Measurements from ENCODE around the gene CC2D2A. TPM values are rescaled to one million over a fixed set of nuclear protein-coding genes. Genes with fewer than 3 reads are reported as not detected.
A peak's percentile ranks its signal among the peaks of the same experiment; 100 is the strongest.

The CC2D2A gene
- total RNA-seq, 6 experiments from 2014 or later: 19.1 to 26.5 (median 21.8) TPM

- TF ChIP-seq CTCF (IDR thresholded peaks at IDR 0.05): no peak
- no peak for DNase-seq
- H3K4me3 Mint-ChIP-seq: no peak overlapping the region
- H3K27ac Mint-ChIP-seq: no peak overlapping the region
- peaks cover 9% of the 10 kb centered on the region; the same call in 1 of the 2 replicates for H3K27me3 Mint-ChIP-seq (ENCODE audit: insufficient read depth)
- no peaks in the 10 kb centered on the region for H3K9me3 Mint-ChIP-seq
- no peaks in the 10 kb centered on the region for H3K36me3 Mint-ChIP-seq (ENCODE audit: low read depth)
- H3K4me1 Mint-ChIP-seq (ENCODE audit: low read depth): peaks cover 17% of the 10 kb centered on the region
Measured at GRCh38 chr4:15466596-15466995, 3.1 kb upstream of the CC2D2A start.

GRCh38 chr4:15470128-15470475 lies 420 bp downstream of the CC2D2A start:
- H3K4me3 Mint-ChIP-seq: peak overlapping the region; percentile 95

GRCh38 chr4:15476396-15476795 lies 6.7 kb downstream of the CC2D2A start:
- no peak for DNase-seq
- no peaks in the 10 kb centered on the region for H3K27me3 Mint-ChIP-seq (ENCODE audit: insufficient read depth)
- H3K9me3 Mint-ChIP-seq: no peaks in the 10 kb centered on the region
- peaks cover 25% of the 10 kb centered on the region for H3K4me1 Mint-ChIP-seq (ENCODE audit: low read depth)
- TF ChIP-seq CTCF (IDR thresholded peaks at IDR 0.05): no peak
- H3K4me3 Mint-ChIP-seq: no peak overlapping the region
- H3K27ac Mint-ChIP-seq: no peak overlapping the region
- peaks cover 5% of the 10 kb centered on the region for H3K36me3 Mint-ChIP-seq (ENCODE audit: low read depth)

More at GRCh38 chr4:15470128-15470475, 420 bp downstream of the CC2D2A start:
- no peak for DNase-seq
- H3K4me1 Mint-ChIP-seq (ENCODE audit: low read depth): peaks cover 17% of the 10 kb centered on the region
- TF ChIP-seq CTCF (IDR thresholded peaks at IDR 0.05): no peak
- peak overlapping the region; percentile 88 for H3K27ac Mint-ChIP-seq
- peaks cover 4% of the 10 kb centered on the region; the same call in 1 of the 2 replicates for H3K27me3 Mint-ChIP-seq (ENCODE audit: insufficient read depth)
- H3K9me3 Mint-ChIP-seq: no peaks in the 10 kb centered on the region
- H3K36me3 Mint-ChIP-seq (ENCODE audit: low read depth): no peaks in the 10 kb centered on the region

GRCh38 chr4:15478724-15479088 lies 9.0 kb downstream of the CC2D2A start:
- peaks cover 22% of the 10 kb centered on the region for H3K36me3 Mint-ChIP-seq (ENCODE audit: low read depth)
- no peaks in the 10 kb centered on the region for H3K27me3 Mint-ChIP-seq (ENCODE audit: insufficient read depth)
- H3K4me1 Mint-ChIP-seq (ENCODE audit: low read depth): peaks cover 25% of the 10 kb centered on the region
- H3K27ac Mint-ChIP-seq: peak overlapping the region; percentile 95; the same call in 1 of the 2 replicates
- H3K9me3 Mint-ChIP-seq: no peaks in the 10 kb centered on the region
- TF ChIP-seq CTCF (IDR thresholded peaks at IDR 0.05): no peak
- H3K4me3 Mint-ChIP-seq: peak overlapping the region; percentile 94
- no peak for DNase-seq

GRCh38 chr4:15479089-15479912 lies 9.6 kb downstream of the CC2D2A start:
- Mint-ChIP-seq H3K27me3 (ENCODE audit: insufficient read depth) (no peaks in the 10 kb centered on the region), H3K27ac (peak overlapping the region; percentile 95), H3K4me3 (peak overlapping the region; percentile 94), H3K9me3 (peaks cover 4% of the 10 kb centered on the region; the same call in 1 of the 2 replicates), H3K36me3 (ENCODE audit: low read depth) (peaks cover 28% of the 10 kb centered on the region), H3K4me1 (ENCODE audit: low read depth) (peaks cover 25% of the 10 kb centered on the region)
- peak; percentile 85 for TF ChIP-seq CTCF (IDR thresholded peaks at IDR 0.05)
- peak; percentile 86 for DNase-seq

Data from HFFc6 (cell line).